ENCODE measurements around the gene COPRS.
A peak's percentile ranks its signal among the peaks of the same experiment; 100 is the strongest.
"Not testable (repeated sequence)": the region's sequence is repeated elsewhere in the genome, so short reads cannot be mapped to it uniquely, and the experiment has no call there.

COPRS gene

GRCh38 chr17:31843070-31843745 is 15.8 kb downstream of the COPRS start:
- no peak for DNase-seq

- peak in 1 of 2 experiments; percentile 46 for DNase-seq
Observed at GRCh38 chr17:31842195-31843069, 16.6 kb downstream of the COPRS start.

- no peak for DNase-seq
Observed at GRCh38 chr17:31841850-31842194, 17.2 kb downstream of the COPRS start.

- DNase-seq, result no peak
Observed at GRCh38 chr17:31838636-31839225, 20.3 kb downstream of the COPRS start.

- DNase-seq, result no peak
Observed at GRCh38 chr17:31835984-31836383, 23.1 kb downstream of the COPRS start.

- no peak for DNase-seq
Observed at GRCh38 chr17:31834448-31834847, 24.6 kb downstream of the COPRS start.

- no peak for DNase-seq
Observed at GRCh38 chr17:31832746-31833145, 26.3 kb downstream of the COPRS start.

- no peak for DNase-seq
Observed at GRCh38 chr17:31830971-31831858, 27.8 kb downstream of the COPRS start.

- DNase-seq, result no peak
Observed at GRCh38 chr17:31829649-31830048, 29.4 kb downstream of the COPRS start.

GRCh38 chr17:31828955-31829354 is 30.1 kb downstream of the COPRS start:
- DNase-seq, result not testable (repeated sequence)

GRCh38 chr17:31825961-31826691 is 32.9 kb downstream of the COPRS start:
- no peak for DNase-seq

GRCh38 chr17:31824766-31825360 is 34.2 kb downstream of the COPRS start:
- DNase-seq, result no peak

GRCh38 chr17:31823014-31823413 is 36.0 kb downstream of the COPRS start:
- no peak for DNase-seq

- no peak for DNase-seq
Observed at GRCh38 chr17:31820691-31821435, 38.2 kb downstream of the COPRS start.

GRCh38 chr17:31819578-31819977 is 39.5 kb downstream of the COPRS start:
- DNase-seq, result no peak

- not testable (repeated sequence) for DNase-seq
Observed at GRCh38 chr17:31818863-31819262, 40.2 kb downstream of the COPRS start.

GRCh38 chr17:31815212-31815730 is 43.8 kb downstream of the COPRS start:
- DNase-seq, result no peak

- no peak for DNase-seq
Observed at GRCh38 chr17:31811101-31811500, 47.9 kb downstream of the COPRS start.

- not testable (repeated sequence) for DNase-seq
Observed at GRCh38 chr17:31809876-31810275, 49.2 kb downstream of the COPRS start.

- DNase-seq, result no peak
Observed at GRCh38 chr17:31808521-31809050, 50.5 kb downstream of the COPRS start.
